Activated CD8-positive, alpha-beta memory T cell treated with anti-CD3 and anti-CD28 coated beads, Interleukin-2, amount 50 U/mL, for 24 hours (primary cell): ENCODE measurements around the gene EDN3.

Experiments
- DNase-seq: peaks from one replicate; pipeline ENCODE4 v3.0.0-alpha.2; 2020; ENCODE audit errors: extremely low read depth

The EDN3 gene, protein sequence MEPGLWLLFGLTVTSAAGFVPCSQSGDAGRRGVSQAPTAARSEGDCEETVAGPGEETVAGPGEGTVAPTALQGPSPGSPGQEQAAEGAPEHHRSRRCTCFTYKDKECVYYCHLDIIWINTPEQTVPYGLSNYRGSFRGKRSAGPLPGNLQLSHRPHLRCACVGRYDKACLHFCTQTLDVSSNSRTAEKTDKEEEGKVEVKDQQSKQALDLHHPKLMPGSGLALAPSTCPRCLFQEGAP

DNA sequence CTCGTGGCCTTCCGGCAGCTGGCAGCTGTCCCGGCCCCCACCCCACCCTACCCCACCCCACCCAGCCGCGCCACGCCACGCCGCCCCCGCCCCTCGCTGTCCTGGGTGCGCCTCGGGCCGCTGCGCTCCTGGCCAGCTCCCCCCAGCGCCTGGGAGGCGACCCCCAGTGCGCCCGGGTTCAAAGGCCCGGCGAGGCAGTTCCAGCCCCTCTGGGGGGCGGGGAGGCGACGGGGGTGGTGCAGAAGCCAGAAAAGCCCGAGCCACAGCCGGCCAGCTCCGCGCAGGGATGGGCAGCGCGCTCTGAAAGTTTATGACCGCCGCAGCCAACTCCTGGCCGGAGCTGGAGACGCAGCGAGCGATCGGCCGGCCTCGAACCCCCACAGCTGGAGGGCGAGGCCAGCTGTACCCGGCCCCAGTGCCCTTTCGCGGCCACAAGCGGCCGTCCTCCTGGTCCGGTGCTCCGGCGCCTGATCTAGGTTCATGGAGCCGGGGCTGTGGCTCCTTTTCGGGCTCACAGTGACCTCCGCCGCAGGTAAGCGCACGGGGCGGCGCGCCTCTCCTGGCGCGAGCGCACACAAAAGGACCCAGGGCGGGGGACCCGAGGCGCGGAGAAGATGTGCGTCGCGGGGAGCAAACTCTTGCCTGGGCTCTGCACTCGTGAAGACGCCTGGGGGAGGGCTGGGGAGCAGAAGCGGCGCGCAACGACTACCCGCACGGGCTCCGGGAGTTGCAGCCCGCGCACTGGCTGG lies at the start of gene EDN3:
Gene EDN3 (plus strand): TSS at position 279 of the 749 bp plus-strand sequence. CDS start 202 bp downstream, at position 481.
- no peak for DNase-seq

DNA sequence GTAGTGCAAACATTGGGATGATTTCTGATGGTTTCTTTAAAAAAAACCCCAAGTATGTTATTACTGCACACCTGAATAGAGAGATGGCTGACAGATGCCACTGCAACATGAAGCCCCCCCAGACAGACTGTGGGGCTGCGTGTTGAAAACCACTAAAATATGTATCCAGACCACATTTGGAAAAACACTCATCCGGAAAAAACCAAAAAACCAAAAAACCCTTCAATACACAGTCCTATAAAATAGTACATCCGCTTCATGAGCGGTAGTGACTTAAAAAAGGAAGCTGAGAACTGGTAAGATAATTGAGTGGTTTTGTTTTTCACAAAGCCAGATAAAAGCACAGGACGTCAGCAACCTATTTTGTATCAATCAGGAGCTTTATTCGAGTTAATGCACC lies 47.1 kb upstream of the EDN3 start:
- no peak for DNase-seq

DNA sequence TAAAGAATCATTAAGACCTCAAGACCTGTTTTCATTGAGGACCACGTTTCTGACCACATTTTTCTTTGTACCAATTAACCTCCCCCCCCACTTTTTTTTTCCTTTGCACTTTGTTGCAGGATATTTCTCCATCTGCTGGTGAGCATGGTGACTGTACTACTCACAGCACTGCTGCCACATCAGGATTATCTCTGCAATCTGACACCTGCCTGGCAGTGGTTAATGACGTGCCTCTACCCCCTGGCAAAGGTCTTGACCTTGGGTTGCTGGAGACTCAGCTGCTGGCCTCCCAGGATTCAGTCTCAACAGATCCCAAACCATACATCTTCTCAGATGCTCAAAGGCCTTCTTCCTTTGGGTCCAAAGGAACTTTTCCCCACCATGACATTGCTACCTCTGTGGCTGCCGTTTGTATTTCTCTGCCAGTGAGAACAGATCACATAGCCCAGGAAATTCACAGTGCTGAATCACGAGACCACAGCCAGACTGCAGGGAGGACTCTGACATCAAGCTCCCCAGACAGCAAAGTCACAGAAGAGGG lies 46.6 kb upstream of the EDN3 start:
- DNase-seq = no peak

DNA sequence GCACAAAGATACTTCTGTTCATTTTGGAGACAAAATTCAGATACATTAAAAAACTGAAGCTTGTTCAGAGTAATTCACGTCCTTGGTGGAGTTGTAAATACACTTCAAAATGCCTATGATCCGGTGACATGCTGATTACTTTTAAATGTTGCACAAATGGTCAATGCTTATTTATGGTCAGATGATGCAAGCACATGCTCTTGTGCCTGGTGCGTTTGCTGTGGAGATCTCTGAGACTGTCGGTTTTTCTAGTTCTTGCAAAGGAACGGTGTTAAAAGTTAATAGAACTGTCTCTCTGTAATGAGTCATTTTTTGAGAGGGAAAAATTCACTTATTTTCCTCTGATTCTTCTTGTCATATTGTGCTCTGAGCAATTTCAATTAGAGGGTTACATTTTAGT lies 45.2 kb upstream of the EDN3 start:
- DNase-seq = no peak

GRCh38 chr20:59258221-59258621 lies 42.2 kb upstream of the EDN3 start:
- DNase-seq = no peak

GRCh38 chr20:59259946-59260345 lies 40.5 kb upstream of the EDN3 start:
- no peak for DNase-seq

DNA sequence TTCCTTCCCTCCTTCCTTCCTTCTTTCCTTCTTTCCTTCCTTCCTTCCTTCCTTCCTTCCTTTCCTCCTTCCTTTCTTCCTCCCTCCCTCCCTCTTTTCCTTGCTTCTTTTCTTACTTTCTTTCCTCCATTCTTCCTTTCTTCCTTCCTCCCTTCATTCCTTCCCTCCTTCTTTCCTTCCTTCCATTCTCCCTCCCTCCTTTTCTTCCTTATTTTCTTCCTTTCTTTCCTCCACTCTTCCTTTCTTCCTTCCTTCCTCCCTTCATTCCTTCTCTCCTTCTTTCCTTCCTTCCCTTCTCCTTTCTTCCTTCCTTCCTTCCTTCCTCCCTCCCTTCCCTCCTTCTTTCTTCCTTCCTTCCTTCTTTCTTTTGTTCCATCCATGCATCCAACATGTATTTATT lies 35.1 kb upstream of the EDN3 start:
- DNase-seq = no peak

- DNase-seq = no peak
Measured at GRCh38 chr20:59268870-59269269, 31.5 kb upstream of the EDN3 start.

DNA sequence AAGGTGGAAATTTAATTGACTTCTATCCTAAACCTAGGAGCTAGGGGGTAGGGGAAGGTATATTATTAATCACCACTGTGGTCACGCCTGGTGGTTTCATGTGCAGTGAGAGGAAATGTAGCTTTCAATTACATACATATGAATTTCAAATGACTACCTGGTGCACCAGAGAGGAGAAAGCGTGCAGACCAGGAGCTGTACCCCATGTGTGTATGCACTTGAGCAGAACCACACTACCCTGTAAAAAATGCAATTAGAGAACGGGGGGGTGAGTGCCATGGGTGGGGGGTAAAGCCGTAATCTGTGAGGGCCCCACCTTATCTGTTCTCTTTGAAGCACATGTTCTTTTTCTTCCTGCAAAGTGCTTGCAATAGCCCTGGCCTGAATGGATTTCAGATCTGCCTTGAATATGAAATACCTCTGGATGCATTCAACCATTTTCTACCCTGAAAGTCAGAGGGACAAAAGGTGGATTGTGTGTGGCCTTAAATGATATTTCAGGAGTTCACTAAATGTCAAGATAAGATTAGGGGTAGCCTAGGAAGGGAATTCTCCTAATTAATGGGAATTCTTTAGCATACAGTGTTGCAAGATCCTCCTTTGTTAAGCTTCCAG lies 30.9 kb upstream of the EDN3 start:
- DNase-seq = no peak

GRCh38 chr20:59270380-59270779 lies 30.0 kb upstream of the EDN3 start:
- DNase-seq = no peak

DNA sequence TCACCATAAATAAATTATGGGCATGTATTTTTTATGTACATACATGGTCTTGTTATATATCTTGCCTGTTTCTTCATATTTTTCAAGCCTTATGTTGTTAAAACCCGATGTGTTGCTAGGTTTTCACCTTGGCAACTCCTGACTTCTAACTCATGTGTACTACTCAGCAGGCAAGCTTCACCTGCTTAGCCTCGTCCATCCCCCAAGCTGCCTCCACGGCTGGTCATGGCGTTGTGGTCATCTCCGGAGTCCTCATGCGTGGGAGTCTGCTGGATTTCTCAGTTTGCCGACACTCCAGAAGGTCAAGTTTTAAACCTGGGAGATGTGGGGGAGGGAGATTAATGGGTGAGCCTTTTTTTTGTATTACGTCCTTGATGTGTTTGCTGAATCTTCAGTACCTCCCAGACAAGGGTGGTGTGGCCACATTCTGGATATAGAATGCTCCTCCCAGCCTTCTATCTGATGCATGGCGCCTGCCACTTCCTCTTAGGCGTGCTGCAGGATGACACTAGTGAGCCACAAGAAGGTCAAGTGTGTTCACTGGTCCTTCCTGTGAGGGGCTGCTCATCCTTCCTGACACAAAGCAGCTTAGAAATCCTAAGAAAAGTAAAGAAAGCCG lies 26.6 kb upstream of the EDN3 start:
- no peak for DNase-seq

- DNase-seq = no peak
Measured at GRCh38 chr20:59276938-59277337, 23.5 kb upstream of the EDN3 start.

GRCh38 chr20:59284470-59284869 lies 15.9 kb upstream of the EDN3 start:
- DNase-seq = no peak

- DNase-seq = no peak
Measured at GRCh38 chr20:59289994-59290393, 10.4 kb upstream of the EDN3 start.

DNA sequence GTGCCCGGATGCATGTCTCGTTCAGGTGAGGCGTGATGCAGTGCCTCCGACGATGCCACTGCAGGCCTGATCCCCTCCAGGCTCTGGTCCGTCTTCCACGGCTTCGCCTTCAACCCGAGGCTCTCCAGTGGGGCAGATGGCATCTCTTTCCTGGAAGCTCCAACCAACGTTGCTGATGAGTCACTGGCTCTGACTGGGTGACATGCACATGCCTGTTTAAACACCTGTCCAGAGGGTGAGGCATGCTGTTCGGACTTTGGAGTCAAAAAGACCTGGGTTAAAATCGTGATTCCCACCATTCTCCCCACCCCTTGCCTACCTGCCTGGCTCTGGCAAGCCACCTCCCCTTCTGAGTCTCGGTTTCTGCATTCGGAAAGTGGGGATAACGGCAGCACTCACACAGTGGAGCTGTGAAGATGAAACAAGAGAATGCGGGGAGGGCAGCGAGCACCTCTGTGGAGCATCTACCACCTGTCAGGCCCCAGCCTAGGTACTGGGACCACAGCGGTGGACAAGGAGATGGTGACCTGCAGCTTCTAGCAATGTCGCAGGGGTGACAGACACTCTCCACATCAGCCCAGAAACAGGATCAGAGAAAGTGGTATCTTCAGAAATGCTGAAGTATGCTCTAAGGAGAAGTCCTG lies 8.5 kb upstream of the EDN3 start:
- DNase-seq = no peak

GRCh38 chr20:59295531-59295930 lies 4.9 kb upstream of the EDN3 start:
- no peak for DNase-seq

- DNase-seq = no peak
Measured at GRCh38 chr20:59297686-59298085, 2.7 kb upstream of the EDN3 start.

DNA sequence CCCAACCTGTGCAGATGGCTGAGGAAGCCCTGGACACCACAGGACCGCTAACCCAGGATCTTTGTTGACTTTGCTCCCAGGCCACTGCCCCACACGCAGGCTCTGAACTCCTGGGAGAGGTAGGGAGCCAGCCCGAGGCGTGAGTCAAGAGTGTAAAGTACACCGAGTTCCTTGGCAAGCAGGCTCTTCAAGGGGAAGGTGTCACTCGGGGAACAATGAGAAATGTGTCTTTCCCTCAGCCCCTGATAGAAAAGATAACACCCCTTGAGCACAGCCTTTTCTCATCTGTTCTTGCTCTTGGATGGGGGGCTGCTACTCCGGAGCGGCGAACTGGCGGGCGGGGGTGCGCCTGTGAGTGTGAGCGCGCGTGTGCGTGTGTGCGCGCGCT lies 472 bp upstream of the EDN3 start:
- no peak for DNase-seq

DNA sequence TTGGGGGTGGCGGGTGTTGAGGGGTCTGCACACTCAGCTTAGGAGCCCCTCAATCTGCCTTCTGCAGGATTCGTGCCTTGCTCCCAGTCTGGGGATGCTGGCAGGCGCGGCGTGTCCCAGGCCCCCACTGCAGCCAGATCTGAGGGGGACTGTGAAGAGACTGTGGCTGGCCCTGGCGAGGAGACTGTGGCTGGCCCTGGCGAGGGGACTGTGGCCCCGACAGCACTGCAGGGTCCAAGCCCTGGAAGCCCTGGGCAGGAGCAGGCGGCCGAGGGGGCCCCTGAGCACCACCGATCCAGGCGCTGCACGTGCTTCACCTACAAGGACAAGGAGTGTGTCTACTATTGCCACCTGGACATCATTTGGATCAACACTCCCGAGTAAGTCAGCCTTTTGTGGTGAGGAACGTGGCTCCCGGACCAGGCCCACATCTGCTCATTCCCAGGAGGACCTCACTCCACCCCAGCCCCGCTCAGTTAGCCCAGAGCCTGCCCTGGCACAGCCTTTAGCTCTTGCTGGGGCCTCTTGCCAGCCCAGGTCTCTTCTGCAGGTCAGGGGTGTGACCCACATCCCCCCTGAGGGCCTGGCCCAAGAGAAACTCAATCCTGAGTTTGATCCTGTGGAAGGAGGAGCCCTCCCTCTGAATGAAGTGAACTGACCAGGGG lies 1.1 kb downstream of the EDN3 start:
- DNase-seq = no peak

- no peak for DNase-seq
Measured at GRCh38 chr20:59305908-59306655, 5.7 kb downstream of the EDN3 start.

- no peak for DNase-seq
Measured at GRCh38 chr20:59307270-59307669, 6.9 kb downstream of the EDN3 start.
